MM.1S (cell line): ENCODE results near the gene AGPAT2.

Experiments used
- DNase-seq: peaks from one replicate; pipeline ENCODE4 v3.0.0-alpha.2; 2015
- H2AFZ ChIP-seq: fragments of 300-600 bp; sonication (generic); 2 replicates; pipeline ENCODE4 v1.6.0; 2016; ENCODE audit warnings: antibody characterized with exemption, low read length
- H3F3A ChIP-seq: fragments of 300-600 bp; sonication (generic); 2 replicates; pipeline ENCODE4 v1.6.1; 2016; ENCODE audit warnings: mild to moderate bottlenecking, antibody characterized with exemption, low read length, moderate library complexity, mixed read lengths; ENCODE audit not compliant: insufficient read depth
- H3K27ac ChIP-seq: fragments of 300-600 bp; sonication (generic); 2 replicates; pipeline ENCODE4 v1.5.1; 2016; ENCODE audit warnings: mild to moderate bottlenecking, low read length
- H3K27me3 ChIP-seq: fragments of 300-600 bp; sonication (generic); replicated peaks from 2 replicates; pipeline ENCODE4 v1.6.0; 2016; ENCODE audit warnings: low read length; ENCODE audit not compliant: insufficient read depth
- H3K36me3 ChIP-seq: fragments of 300-600 bp; sonication (generic); replicated peaks from 2 replicates; pipeline ENCODE4 v1.6.1; 2016; ENCODE audit warnings: mild to moderate bottlenecking, low read length, mixed read lengths; ENCODE audit not compliant: insufficient read depth
- H3K4me1 ChIP-seq: fragments of 300-600 bp; sonication (generic); 2 replicates; pipeline ENCODE4 v1.6.1; 2016; ENCODE audit warnings: low read length, mixed read lengths
- H3K4me2 ChIP-seq: fragments of 300-600 bp; sonication (generic); 2 replicates; pipeline ENCODE4 v1.6.0; 2016; ENCODE audit warnings: low read depth, low read length
- H3K4me3 ChIP-seq: fragments of 300-600 bp; sonication (generic); 2 replicates; pipeline ENCODE4 v1.5.1; 2016; ENCODE audit warnings: low read length, mixed read lengths
- H3K79me2 ChIP-seq: fragments of 300-600 bp; sonication (generic); 2 replicates; pipeline ENCODE4 v1.6.1; 2016; ENCODE audit warnings: mixed run types, low read length, mixed read lengths
- H3K9ac ChIP-seq: fragments of 300-600 bp; sonication (generic); 2 replicates; pipeline ENCODE4 v1.6.1; 2016; ENCODE audit warnings: low read length, mixed read lengths
- H3K9me2 ChIP-seq: fragments of 300-600 bp; sonication (generic); replicated peaks from 2 replicates; pipeline ENCODE4 v1.6.1; 2016; ENCODE audit warnings: mild to moderate bottlenecking, low read length, mixed read lengths; ENCODE audit not compliant: insufficient read depth
- H3K9me3 ChIP-seq: fragments of 300-600 bp; sonication (generic); replicated peaks from 2 replicates; pipeline ENCODE4 v1.6.1; 2016; ENCODE audit warnings: mild to moderate bottlenecking, low read length, mixed read lengths; ENCODE audit not compliant: insufficient read depth
- H4K20me1 ChIP-seq: fragments of 300-600 bp; sonication (generic); 2 replicates; pipeline ENCODE4 v1.6.1; 2016; ENCODE audit warnings: mild to moderate bottlenecking, low read length, moderate library complexity, mixed read lengths; ENCODE audit not compliant: insufficient read depth
- CTCF ChIP-seq: fragments of 300-600 bp; sonication (generic); IDR thresholded peaks from 2 replicates; pipeline ENCODE4 v1.5.1; 2016; ENCODE audit warnings: antibody characterized with exemption, low read length, mixed read lengths
- EZH2 ChIP-seq: fragments of 300-600 bp; sonication (generic); optimal IDR thresholded peaks from 2 replicates; pipeline ENCODE3; 2017; ENCODE audit warnings: low read depth, mild to moderate bottlenecking, antibody characterized with exemption, low read length, mixed read lengths
- EZH2phosphoT487 ChIP-seq: fragments of 300-600 bp; sonication (generic); IDR thresholded peaks from 2 replicates; pipeline ENCODE4 v1.6.1; 2018; ENCODE audit warnings: antibody characterized with exemption, low read length

The AGPAT2 gene

DNA sequence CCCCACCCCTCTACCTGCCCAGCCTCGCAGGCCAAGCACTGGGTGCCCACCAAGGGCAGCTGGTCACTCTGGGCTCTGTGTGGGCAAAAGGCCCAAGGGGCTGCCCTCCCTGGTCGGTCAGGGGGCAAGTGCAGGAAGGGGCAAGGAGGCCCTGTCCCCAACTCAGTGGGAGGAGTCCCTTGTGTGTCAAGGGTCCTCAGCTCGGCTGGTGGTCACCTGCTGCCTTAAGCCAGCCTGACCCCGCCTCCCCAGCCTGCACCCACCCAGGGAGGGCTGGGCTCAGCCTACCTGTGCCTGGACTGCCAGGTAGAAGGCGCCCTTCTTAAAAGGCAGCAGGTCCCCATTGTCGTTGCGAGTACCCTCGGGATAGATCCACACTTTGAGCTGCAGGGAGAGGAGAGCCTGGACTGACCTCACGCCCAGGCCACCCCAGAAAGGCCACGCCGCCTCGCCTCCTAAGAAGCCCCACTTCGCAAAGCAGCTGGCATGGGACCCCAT is 10.9 kb downstream of the AGPAT2 start:
- Histone ChIP-seq H3K4me2 (no peak overlapping the region), H3K36me3 (no peaks in the 10 kb centered on the region), H2AFZ (no peak overlapping the region), H4K20me1 (no peaks in the 10 kb centered on the region), H3K9ac (no peak overlapping the region), H3K4me1 (no peaks in the 10 kb centered on the region), H3K79me2 (no peaks in the 10 kb centered on the region), H3K4me3 (no peak overlapping the region), H3K27me3 (peaks cover 95% of the 10 kb centered on the region), H3K9me3 (no peaks in the 10 kb centered on the region), H3F3A (no peaks in the 10 kb centered on the region), H3K27ac (no peak overlapping the region), H3K9me2 (no peaks in the 10 kb centered on the region)
- TF ChIP-seq EZH2phosphoT487 (no peak), EZH2 (no peak), CTCF (no peak)
- no peak for DNase-seq

DNA sequence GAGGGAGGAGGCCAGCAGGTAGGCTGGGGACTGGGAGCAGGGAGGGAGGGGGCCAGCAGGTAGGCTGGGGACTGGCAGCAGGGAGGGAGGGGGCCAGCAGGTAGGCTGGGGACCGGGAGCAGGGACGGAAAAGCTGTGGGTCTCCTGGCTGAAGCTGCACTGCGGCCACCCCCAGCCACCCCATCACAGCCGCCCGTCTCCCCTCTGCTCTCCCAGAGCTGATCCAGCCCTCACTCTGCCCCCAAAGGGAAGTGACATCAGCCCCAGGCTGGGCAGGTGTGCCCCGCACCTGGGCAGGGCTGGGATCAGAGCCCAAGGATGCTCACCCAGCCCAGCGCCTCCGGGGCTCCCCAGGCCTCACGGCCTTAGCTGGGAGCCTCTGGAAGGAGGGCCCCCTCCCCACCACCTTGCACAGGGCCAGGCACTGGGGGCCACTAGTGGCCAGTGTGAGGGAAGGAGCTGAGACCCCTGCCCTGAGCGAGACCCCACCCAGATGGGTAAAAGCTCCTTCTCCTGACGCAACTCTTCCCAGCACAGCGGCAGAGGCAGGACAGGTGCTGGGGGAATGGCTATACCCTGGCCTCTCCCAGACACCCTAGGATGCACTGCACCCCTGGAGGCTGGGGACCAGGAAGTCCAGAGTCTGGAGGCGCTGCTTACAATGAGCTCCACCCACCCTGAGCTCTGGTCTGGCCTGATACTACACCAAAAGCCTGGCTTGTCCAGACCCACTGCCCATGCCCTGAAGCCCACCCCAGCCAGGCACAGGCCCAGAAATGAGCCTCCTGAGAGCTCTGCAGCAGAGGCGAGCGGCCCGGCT is 11.6 kb downstream of the AGPAT2 start:
- H3F3A ChIP-seq = no peaks in the 10 kb centered on the region
- H4K20me1 ChIP-seq = no peaks in the 10 kb centered on the region
- H3K36me3 ChIP-seq = no peaks in the 10 kb centered on the region

DNA sequence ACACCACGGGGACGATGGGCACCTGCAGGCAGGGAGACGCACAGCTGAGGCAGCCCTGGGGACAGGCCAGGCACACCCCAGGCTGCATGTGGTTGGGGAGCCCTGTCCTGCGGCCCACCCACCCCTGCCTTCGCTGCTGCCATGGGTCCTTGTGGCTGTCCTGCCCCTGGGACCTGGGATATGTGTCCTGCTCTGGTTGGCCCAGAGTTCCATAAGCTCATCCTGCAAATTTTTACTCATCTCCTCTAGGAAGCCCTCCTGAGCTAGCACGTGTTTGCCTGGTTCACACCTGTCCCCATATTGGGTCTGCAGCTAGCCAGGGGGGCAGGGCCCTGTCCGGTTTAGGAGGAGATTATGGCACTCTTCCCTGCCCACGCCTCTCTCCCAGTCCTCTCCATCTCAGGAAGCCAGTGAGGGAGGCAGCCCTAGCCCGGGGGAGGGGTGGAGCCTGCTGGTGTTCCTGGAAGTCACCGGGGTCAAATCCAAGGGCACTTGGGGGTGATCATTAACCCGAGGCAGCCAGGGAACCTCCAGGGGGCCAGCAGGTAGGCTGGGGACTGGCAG is 12.4 kb downstream of the AGPAT2 start:
- TF ChIP-seq EZH2 (no peak), CTCF (no peak), EZH2phosphoT487 (no peak)
- H3K4me2 ChIP-seq = no peak overlapping the region
- no peaks in the 10 kb centered on the region for H3K9me2 ChIP-seq
- no peaks in the 10 kb centered on the region for H3K9me3 ChIP-seq
- no peaks in the 10 kb centered on the region for H3F3A ChIP-seq
- H3K79me2 ChIP-seq = no peaks in the 10 kb centered on the region
- H3K4me3 ChIP-seq = no peak overlapping the region
- no peaks in the 10 kb centered on the region for H4K20me1 ChIP-seq
- peaks cover 94% of the 10 kb centered on the region for H3K27me3 ChIP-seq
- H3K4me1 ChIP-seq = no peaks in the 10 kb centered on the region
- H3K9ac ChIP-seq = no peak overlapping the region
- no peaks in the 10 kb centered on the region for H3K36me3 ChIP-seq
- H2AFZ ChIP-seq = no peak overlapping the region
- no peak overlapping the region for H3K27ac ChIP-seq
- DNase-seq = no peak

More for the DNA sequence above, 11.6 kb downstream of the AGPAT2 start:
- H3K27ac ChIP-seq = no peak overlapping the region
- H3K9me2 ChIP-seq = no peaks in the 10 kb centered on the region
- H3K27me3 ChIP-seq = peaks cover 94% of the 10 kb centered on the region
- no peaks in the 10 kb centered on the region for H3K4me1 ChIP-seq
- DNase-seq = no peak
- no peak overlapping the region for H3K4me2 ChIP-seq
- H3K9me3 ChIP-seq = no peaks in the 10 kb centered on the region
- no peak overlapping the region for H3K9ac ChIP-seq
- H3K79me2 ChIP-seq = no peaks in the 10 kb centered on the region
- H2AFZ ChIP-seq = no peak overlapping the region
- TF ChIP-seq CTCF (no peak), EZH2phosphoT487 (no peak), EZH2 (no peak)
- H3K4me3 ChIP-seq = no peak overlapping the region
